ENCODE measurements around the gene TAPT1.

Gene TAPT1

DNA sequence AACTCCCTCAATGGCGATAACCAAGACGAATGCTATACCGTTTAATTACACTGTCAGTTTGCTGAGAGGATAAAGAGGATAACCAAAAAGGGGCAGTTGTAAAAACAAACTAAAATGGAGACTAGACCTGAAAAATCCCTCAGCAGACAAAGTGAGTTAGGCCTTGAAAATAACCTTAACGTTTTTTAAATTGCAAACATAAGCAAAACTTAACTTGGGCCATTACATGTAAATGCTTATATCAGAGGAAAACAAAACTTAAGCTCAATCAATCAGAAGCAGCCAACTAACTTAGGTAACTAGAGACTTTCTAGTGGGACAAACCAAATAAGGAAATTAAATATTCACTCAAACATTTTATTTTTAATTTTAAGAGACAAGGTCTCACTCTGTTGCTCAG lies 17.0 kb upstream of the TAPT1 start (continued):
- TF ChIP-seq ZNF830 (tag by site-specific recombination; IDR thresholded peaks at IDR 0.05; ENCODE audit: low read depth) (no peak), ZNF660 (tag by site-specific recombination; IDR thresholded peaks at IDR 0.05) (no peak), ZBTB48 (tag by site-specific recombination; IDR thresholded peaks at IDR 0.05) (no peak), ZNF510 (tag by site-specific recombination; IDR thresholded peaks at IDR 0.05; ENCODE audit: insufficient replicate concordance) (no peak), MEIS1 (CRISPR knock-in tag; IDR thresholded peaks at IDR 0.05; ENCODE audit: borderline replicate concordance) (no peak), ZNF658 (tag by site-specific recombination; IDR thresholded peaks at IDR 0.05) (no peak), ZNF76 (tag by site-specific recombination; IDR thresholded peaks at IDR 0.05; ENCODE audit: borderline replicate concordance, low read depth) (no peak), SALL2 (tag by site-specific recombination; IDR thresholded peaks at IDR 0.05; ENCODE audit: borderline replicate concordance) (no peak)
- TF ChIP-seq, protein P1, sequence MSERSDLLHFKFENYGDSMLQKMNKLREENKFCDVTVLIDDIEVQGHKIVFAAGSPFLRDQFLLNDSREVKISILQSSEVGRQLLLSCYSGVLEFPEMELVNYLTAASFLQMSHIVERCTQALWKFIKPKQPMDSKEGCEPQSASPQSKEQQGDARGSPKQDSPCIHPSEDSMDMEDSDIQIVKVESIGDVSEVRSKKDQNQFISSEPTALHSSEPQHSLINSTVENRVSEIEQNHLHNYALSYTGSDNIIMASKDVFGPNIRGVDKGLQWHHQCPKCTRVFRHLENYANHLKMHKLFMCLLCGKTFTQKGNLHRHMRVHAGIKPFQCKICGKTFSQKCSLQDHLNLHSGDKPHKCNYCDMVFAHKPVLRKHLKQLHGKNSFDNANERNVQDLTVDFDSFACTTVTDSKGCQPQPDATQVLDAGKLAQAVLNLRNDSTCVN (tag by site-specific recombination; optimal IDR thresholded peaks at IDR 0.05), result no peak

DNA sequence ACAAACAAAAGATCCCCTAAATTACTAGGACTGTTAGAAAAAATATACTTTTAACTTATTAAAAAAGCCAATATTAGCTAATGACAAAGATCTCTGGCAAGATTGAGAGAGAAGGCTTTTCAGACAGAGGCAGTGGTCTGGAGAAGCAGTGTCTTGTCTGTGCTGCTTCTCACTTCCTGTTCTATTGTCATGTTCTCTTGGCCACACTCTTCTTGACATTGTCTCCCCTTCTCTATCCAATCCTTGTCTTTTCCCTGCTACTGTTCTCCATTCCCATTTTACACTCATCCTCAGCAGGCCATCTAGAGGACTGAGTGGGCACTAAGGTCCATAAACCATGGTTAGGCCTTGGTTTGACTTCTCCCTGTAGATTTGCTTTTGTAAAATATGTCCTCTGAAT lies 14.0 kb upstream of the TAPT1 start:
- H3K4me3 ChIP-seq (ENCODE audit: low read depth, low read length), result no peak overlapping the region
- no peaks in the 10 kb centered on the region for H3K9me3 ChIP-seq (ENCODE audit: control insufficient read depth, insufficient read depth, low read depth, low read length)
- no peak overlapping the region for H3K27ac ChIP-seq (ENCODE audit: extremely low read depth, low read depth, low read length)
- no peak for TF ChIP-seq SP7 (tag by site-specific recombination; IDR thresholded peaks at IDR 0.05)
- TF ChIP-seq, protein P2, sequence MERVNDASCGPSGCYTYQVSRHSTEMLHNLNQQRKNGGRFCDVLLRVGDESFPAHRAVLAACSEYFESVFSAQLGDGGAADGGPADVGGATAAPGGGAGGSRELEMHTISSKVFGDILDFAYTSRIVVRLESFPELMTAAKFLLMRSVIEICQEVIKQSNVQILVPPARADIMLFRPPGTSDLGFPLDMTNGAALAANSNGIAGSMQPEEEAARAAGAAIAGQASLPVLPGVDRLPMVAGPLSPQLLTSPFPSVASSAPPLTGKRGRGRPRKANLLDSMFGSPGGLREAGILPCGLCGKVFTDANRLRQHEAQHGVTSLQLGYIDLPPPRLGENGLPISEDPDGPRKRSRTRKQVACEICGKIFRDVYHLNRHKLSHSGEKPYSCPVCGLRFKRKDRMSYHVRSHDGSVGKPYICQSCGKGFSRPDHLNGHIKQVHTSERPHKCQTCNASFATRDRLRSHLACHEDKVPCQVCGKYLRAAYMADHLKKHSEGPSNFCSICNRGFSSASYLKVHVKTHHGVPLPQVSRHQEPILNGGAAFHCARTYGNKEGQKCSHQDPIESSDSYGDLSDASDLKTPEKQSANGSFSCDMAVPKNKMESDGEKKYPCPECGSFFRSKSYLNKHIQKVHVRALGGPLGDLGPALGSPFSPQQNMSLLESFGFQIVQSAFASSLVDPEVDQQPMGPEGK (tag by site-specific recombination; IDR thresholded peaks at IDR 0.05), result no peak
- TF ChIP-seq OVOL3 (tag by site-specific recombination; IDR thresholded peaks at IDR 0.05), result no peak
- TF ChIP-seq ZNF169 (tag by site-specific recombination; IDR thresholded peaks at IDR 0.05), result no peak
- ChIA-PET POLR2A (no interaction called here), CTCF (no interaction called here)
- no peaks in the 10 kb centered on the region for H3K4me1 ChIP-seq (ENCODE audit: control insufficient read depth, insufficient read depth, low read length)
- no peaks in the 10 kb centered on the region for H3K36me3 ChIP-seq (ENCODE audit: control insufficient read depth in 2 of 2, insufficient read depth in 1 of 2, low read length in 2 of 2)

DNA sequence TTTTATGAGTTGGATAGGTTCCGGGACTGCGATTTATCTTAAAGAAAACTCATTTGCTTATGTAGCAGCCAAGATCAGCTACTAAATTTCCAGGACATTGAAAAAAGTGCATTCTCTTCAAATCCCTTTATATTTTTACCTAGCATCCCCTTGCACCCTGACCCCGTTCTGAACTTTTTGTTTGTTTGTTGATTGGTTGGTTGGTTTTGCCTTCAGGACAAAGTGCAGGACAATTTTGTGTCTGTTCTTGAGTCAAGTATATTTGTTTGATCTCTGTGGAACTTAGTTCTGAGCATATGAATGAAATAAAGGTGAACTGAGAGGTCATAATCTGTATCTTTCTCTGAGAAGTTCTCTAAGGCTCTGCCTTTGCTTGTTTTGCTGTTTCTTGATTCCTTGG lies 12.8 kb upstream of the TAPT1 start:
- H3K36me3 ChIP-seq (ENCODE audit: control insufficient read depth in 2 of 2, insufficient read depth in 1 of 2, low read length in 2 of 2), result no peaks in the 10 kb centered on the region
- no peak overlapping the region for H3K27ac ChIP-seq (ENCODE audit: extremely low read depth, low read depth, low read length)
- TF ChIP-seq KLF9 (tag by site-specific recombination; IDR thresholded peaks at IDR 0.05; ENCODE audit: low read depth) (no peak), SETDB1 (IDR thresholded peaks at IDR 0.05; ENCODE audit: insufficient read length, low read length) (no peak), ZNF146 (tag by site-specific recombination; IDR thresholded peaks at IDR 0.05) (no peak), ZNF311 (tag by site-specific recombination; IDR thresholded peaks at IDR 0.05; ENCODE audit: borderline replicate concordance) (no peak)
- TF ChIP-seq, protein P3, sequence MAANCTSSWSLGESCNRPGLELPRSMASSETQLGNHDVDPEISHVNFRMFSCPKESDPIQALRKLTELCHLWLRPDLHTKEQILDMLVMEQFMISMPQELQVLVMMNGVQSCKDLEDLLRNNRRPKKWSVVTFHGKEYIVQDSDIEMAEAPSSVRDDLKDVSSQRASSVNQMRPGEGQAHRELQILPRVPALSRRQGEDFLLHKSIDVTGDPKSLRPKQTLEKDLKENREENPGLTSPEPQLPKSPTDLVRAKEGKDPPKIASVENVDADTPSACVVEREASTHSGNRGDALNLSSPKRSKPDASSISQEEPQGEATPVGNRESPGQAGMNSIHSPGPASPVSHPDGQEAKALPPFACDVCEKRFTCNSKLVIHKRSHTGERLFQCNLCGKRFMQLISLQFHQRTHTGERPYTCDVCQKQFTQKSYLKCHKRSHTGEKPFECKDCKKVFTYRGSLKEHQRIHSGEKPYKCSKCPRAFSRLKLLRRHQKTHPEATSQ (tag by site-specific recombination; IDR thresholded peaks at IDR 0.05), result no peak
- no peaks in the 10 kb centered on the region for H3K4me1 ChIP-seq (ENCODE audit: control insufficient read depth, insufficient read depth, low read length)
- H3K4me3 ChIP-seq (ENCODE audit: low read depth, low read length), result no peak overlapping the region
- H3K9me3 ChIP-seq (ENCODE audit: control insufficient read depth, insufficient read depth, low read depth, low read length), result no peaks in the 10 kb centered on the region
- ChIA-PET CTCF (no interaction called here), POLR2A (no interaction called here)

All from HEK293 (cell line).